HG03039 (cell line): ENCODE results near the gene EPB41L4A.

ENCODE experiments used
- ATAC-seq: cut with Tn5 transposase; IDR thresholded peaks from one replicate; pipeline ENCODE4 v1.9.1; 2021; ENCODE audit warnings: mild to moderate bottlenecking, moderate library complexity; ENCODE audit not compliant: unreplicated experiment

EPB41L4A gene

GRCh38 chr5:112356178-112356956, 62.7 kb downstream of the EPB41L4A start:
- no peak for ATAC-seq

- ATAC-seq, result no peak
Observed at GRCh38 chr5:112355058-112355685, 63.9 kb downstream of the EPB41L4A start.

- no peak for ATAC-seq
Observed at GRCh38 chr5:112353678-112354077, 65.4 kb downstream of the EPB41L4A start.

- ATAC-seq, result no peak
Observed at GRCh38 chr5:112351225-112351624, 67.9 kb downstream of the EPB41L4A start.

DNA sequence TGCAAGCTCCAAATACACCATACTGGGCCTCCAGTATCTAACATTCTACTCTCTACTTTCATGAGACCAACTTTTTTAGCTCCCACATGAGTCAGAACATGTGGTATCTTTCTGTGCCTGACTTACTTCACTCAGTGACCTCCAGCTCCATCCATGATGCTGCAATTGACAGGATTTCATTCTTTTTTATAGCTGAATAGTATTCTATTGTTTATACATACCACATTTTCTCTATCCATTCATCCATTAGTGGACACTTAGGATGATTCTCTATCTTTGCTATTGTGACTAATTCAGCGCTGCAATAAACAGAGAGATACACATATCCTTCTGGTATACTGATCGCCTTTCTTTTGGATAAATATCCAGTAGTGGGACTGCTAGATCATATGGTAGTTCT, 68.5 kb downstream of the EPB41L4A start:
- ATAC-seq, result no peak

GRCh38 chr5:112349371-112349770, 69.7 kb downstream of the EPB41L4A start:
- ATAC-seq, result no peak

DNA sequence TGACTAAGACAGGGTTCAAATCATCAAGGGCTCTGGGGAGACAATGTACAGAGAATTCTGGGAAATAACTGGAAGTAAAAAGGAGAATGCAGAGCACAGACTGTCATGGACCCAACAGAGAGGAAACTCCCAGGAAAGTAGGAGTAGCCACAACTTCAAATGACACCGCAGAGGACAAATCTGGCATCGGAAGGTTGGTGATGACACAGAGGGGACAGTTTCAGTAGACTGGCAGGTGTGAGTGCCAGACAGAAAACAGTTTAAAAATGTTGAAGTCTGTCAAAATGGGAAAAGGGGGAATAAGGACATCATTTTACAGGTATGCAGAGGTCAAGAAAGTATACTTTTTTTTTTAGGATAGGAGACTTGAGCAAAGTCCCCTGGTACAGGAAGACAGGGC, 70.2 kb downstream of the EPB41L4A start:
- ATAC-seq, result no peak

GRCh38 chr5:112348387-112348786, 70.7 kb downstream of the EPB41L4A start:
- ATAC-seq, result no peak

DNA sequence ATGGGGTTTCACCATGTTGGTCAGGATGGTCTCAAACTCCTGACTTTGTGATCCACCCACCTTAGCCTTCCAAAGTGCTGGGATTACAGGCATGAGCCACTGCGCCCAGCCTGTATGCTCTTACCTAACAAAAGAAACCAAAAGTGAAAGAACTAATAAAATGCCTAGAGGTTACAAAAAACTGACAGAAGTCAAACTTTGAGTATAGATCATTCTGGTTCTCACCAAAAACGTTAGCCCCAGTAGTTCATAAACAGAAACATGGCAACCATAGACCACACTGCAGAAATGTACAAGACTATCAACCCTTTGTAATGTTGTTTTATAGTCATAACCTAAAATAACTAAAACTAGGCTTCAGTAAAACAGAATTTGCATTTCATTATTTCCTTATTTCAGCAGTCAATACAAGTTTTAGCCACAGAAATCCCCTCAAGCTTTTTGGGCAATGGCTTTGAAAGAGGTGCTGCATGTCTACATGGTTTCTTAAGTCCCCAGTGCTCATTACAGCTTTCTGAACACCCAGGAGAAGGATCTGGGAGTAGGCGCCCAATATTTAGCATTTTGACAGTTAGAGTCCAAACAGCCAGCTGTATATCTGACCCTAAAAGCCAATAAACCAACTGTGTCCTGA, 72.5 kb downstream of the EPB41L4A start:
- peak; percentile 54 for ATAC-seq

DNA sequence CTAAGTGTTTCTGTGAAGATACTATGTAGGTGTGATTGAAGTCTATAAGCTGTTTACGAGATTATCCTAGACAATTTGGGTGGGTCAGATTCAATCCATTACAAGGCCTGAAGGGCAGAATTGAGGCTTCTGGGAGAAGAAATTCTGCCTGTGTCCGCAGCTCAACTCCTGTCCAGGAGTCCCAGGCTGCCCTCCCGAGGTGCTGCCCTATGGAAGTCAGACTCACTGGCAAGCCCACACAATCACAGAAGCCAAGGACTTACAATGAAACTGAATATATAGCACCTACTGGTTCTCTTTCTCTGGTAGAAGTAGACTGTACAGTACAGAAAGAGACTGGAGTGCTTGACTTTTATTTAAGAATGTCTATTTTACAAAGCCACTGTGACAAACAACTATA, 74.5 kb downstream of the EPB41L4A start:
- no peak for ATAC-seq

DNA sequence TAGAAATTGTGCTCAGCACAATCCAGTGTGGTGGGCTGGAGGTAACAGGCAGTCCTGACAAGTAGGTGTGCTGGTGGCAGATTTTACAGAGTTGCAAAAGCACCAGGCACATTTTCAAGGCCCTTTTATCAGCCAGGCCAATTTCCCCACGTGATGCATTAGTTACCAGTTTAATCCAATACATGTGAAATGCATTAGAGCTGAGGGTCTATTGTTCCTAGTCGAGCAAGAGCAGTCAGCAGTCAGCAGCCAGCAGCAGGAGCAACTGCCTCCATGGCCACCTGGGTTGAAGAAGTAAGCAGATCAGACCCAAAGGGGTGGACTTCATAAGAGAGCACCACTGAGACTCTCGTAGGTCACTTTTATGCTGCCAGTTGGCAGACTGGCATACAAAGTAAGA, 76.7 kb downstream of the EPB41L4A start:
- ATAC-seq, result no peak

DNA sequence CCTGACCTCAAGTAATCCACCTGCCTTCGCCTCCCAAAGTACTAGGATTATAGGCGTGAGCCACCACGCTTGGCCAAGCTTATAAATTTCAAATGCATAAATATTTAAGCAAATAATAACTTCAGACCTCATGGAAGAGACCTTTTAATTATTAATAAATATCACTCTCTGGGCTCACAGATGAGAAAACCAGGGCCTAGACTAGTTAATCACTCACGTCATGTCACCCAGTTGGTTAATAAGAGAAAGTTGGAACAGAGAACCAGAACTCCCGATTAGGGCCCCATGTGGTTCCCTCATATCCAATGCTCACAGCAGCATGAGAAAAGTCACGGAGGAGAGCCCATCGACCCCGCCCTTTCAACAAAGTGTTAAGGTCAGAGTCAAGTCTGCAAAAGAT, 79.3 kb downstream of the EPB41L4A start:
- no peak for ATAC-seq

- no peak for ATAC-seq
Observed at GRCh38 chr5:112338681-112339337, 80.3 kb downstream of the EPB41L4A start.

- no peak for ATAC-seq
Observed at GRCh38 chr5:112333331-112333781, 85.7 kb downstream of the EPB41L4A start.

- no peak for ATAC-seq
Observed at GRCh38 chr5:112331892-112332291, 87.2 kb downstream of the EPB41L4A start.

GRCh38 chr5:112329419-112330090, 89.5 kb downstream of the EPB41L4A start:
- peak; percentile 83 for ATAC-seq

- no peak for ATAC-seq
Observed at GRCh38 chr5:112323166-112323565, 95.9 kb downstream of the EPB41L4A start.

GRCh38 chr5:112320408-112320807, 98.7 kb downstream of the EPB41L4A start:
- ATAC-seq, result no peak

DNA sequence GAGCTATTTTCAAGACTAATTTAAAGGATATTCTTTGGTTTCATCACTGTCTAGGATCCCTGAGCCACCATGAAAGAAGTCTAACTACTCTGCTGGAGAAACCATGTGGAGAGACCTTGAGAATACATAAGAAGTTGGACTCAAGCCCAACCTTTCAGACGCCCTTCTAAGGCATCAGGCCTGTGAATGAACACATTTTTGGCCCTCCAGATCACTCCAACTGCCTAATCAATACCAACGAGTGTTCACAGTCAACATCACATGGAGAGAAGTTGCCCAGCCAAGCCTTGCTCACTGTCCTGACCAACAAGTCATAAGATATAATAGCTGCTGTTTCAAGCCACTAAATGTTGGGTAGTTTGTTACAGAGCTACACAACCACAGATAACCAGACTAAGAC, 100.7 kb downstream of the EPB41L4A start:
- no peak for ATAC-seq

GRCh38 chr5:112317866-112318265, 101.2 kb downstream of the EPB41L4A start:
- no peak for ATAC-seq

DNA sequence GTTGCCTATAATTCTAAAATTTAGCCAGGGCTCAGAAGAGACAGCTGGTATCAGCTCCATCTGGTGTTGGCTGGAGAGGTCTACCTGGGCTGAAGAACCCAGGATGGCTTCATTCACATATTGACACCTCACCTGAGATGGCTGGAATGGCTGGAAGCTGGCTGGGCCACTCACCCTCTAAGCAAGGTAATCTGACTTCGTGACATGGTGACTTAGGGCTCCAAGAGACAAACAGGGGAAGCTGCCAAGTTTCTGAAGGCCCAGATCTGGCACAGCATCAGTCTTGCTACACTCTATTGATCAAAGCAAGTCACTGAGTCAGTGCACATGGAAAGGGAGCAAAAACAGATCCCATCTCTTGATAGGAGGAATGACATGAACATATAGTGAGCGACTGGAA, 102.3 kb downstream of the EPB41L4A start:
- no peak for ATAC-seq
